HepG2 (cell line): Measurements from ENCODE around the gene KCNQ5. TPM values are rescaled to one million over a fixed set of nuclear protein-coding genes. Genes with fewer than 3 reads are reported as not detected.

Experiments used
- ATAC-seq: fragments of 200-7000 bp; cut with Tn5 transposase; 3 replicates; pipeline ENCODE4 v1.9.1; 2020; ENCODE audit warnings: mild to moderate bottlenecking, moderate library complexity
- BruUV-seq: library from RNA; stranded (reverse); fragments of 400-500 nt; replicated peaks from 2 replicates; lab custom pipeline; 2021; lab: Mats Ljungman, UMichigan
- CTCF ChIA-PET: fragments of 300-600 bp; formaldehyde crosslinking; extraction: SDS; loops from one replicate; lab custom pipeline; 2021; ENCODE audit warnings: low total read pairs, inconsistent platforms, low intra/inter-chr PET ratio; lab: Yijun Ruan, JAX
- POLR2A ChIA-PET: fragments of 350-600 bp; sonication (Branson Sonifier 250); formaldehyde crosslinking; loops from one replicate; lab custom pipeline; 2020; ENCODE audit warnings: antibody characterized with exemption, inconsistent platforms; lab: Yijun Ruan, JAX
- DNase-seq: peaks from one replicate; pipeline ENCODE4 v3.0.0-alpha.2; 2015; ENCODE audit warnings: low spot score
- FAIRE-seq: peaks from 3 replicates; lab custom pipeline; 2011; peaks lifted over from hg19 to GRCh38; lab: Jason Lieb, UNC
- H2AFZ ChIP-seq: one replicate; pipeline ENCODE4 v1.6.1; 2011; ENCODE audit warnings: low read length, inconsistent platforms
- H3K27ac ChIP-seq: fragments of 300-600 bp; 3 replicates; pipeline ENCODE4 v1.8.0; 2011; ENCODE audit warnings: mixed run types, mild to moderate bottlenecking, mixed read lengths, low read length, inconsistent platforms; ENCODE audit not compliant: insufficient read depth; ENCODE audit errors: extremely low read length
- H3K27me3 ChIP-seq, 2 experiments: fragments of 200-600 bp in 1 of 2; 2 replicates in 1 of 2; 3 replicates in 1 of 2; pipeline versions ENCODE4 v1.6.0 to v1.8.0; 2011; ENCODE audit warnings: low read length in 2 of 2, mild to moderate bottlenecking in 2 of 2, moderate library complexity in 2 of 2, inconsistent platforms in 1 of 2; ENCODE audit not compliant: insufficient read depth in 2 of 2, control insufficient read depth in 1 of 2
- H3K36me3 ChIP-seq, 2 experiments: fragments of 200-600 bp in 1 of 2; replicated peaks in 1 of 2; 2 replicates in 1 of 2; 3 replicates in 1 of 2; pipeline versions ENCODE4 v1.5.1 to v1.8.0; 2011; ENCODE audit warnings: low read length in 2 of 2, inconsistent platforms in 1 of 2; ENCODE audit not compliant: insufficient read depth in 2 of 2, control insufficient read depth in 1 of 2
- H3K4me1 ChIP-seq: 2 replicates; pipeline ENCODE4 v1.5.1; 2012; ENCODE audit warnings: low read length, inconsistent platforms; ENCODE audit not compliant: insufficient read depth
- H3K4me2 ChIP-seq: 2 replicates; pipeline ENCODE4 v1.6.0; 2011; ENCODE audit warnings: low read depth, low read length, inconsistent platforms
- H3K4me3 ChIP-seq, 3 experiments: fragments of 200-600 bp in 1 of 3; sonication (generic), shearing (Covaris generic) in 1 of 3; replicated peaks in 1 of 3; 2 replicates each; pipeline ENCODE4 v1.5.1; 2011 to 2016; ENCODE audit warnings: low read length in 3 of 3, inconsistent platforms in 2 of 3, low read depth in 2 of 3, mild to moderate bottlenecking in 2 of 3, control low read depth in 1 of 3, mixed read lengths in 1 of 3; ENCODE audit not compliant: insufficient read depth in 1 of 3
- H3K79me2 ChIP-seq: one replicate; pipeline ENCODE4 v1.6.1; 2011; ENCODE audit warnings: low read length, inconsistent platforms; ENCODE audit not compliant: insufficient read depth
- H3K9ac ChIP-seq: 2 replicates; pipeline ENCODE4 v1.6.0; 2011; ENCODE audit warnings: mild to moderate bottlenecking, low read depth, low read length, inconsistent platforms; ENCODE audit not compliant: insufficient read depth
- H3K9me3 ChIP-seq: 2 replicates; pipeline ENCODE4 v1.5.1; 2012; ENCODE audit warnings: mild to moderate bottlenecking, low read length
- H4K20me1 ChIP-seq: 2 replicates; pipeline ENCODE4 v1.6.0; 2011; ENCODE audit warnings: inconsistent platforms, mild to moderate bottlenecking, low read length, moderate library complexity; ENCODE audit not compliant: insufficient read depth
- ATAD3A ChIP-seq: sonication (generic); formaldehyde crosslinking; IDR thresholded peaks from 2 replicates; pipeline ENCODE4 v1.4.0; 2020; ENCODE audit warnings: missing genetic modification reagents
- ETV6 ChIP-seq: sonication (generic); formaldehyde crosslinking; conservative IDR thresholded peaks from 2 replicates; pipeline ENCODE4 v1.4.0; 2020; ENCODE audit warnings: missing genetic modification reagents
- MTERF4 ChIP-seq: sonication (generic); formaldehyde crosslinking; IDR thresholded peaks from 2 replicates; pipeline ENCODE4 v1.8.0; 2023; ENCODE audit warnings: mild to moderate bottlenecking, missing genetic modification reagents
- REST ChIP-seq, 2 experiments: IDR thresholded peaks; 2 replicates each; pipeline ENCODE4 v1.6.1; 2011 to 2012; ENCODE audit warnings: low read length in 2 of 2, borderline replicate concordance in 1 of 2, low read depth in 1 of 2, mild to moderate bottlenecking in 1 of 2, moderate library complexity in 1 of 2
- ZNF280D ChIP-seq: sonication (generic); formaldehyde crosslinking; IDR thresholded peaks from 2 replicates; pipeline ENCODE4 v1.5.1; 2020; ENCODE audit warnings: mild to moderate bottlenecking, missing genetic modification reagents
- ZNF382 ChIP-seq: sonication (generic); formaldehyde crosslinking; IDR thresholded peaks from 2 replicates; pipeline ENCODE4 v1.5.0; 2020; ENCODE audit warnings: missing genetic modification reagents, mild to moderate bottlenecking, borderline replicate concordance
- ZNF512B ChIP-seq: sonication (generic); formaldehyde crosslinking; IDR thresholded peaks from 2 replicates; pipeline ENCODE4 v1.5.1; 2020; ENCODE audit warnings: missing genetic modification reagents, mild to moderate bottlenecking, borderline replicate concordance
- in situ Hi-C: cut with HindIII; loops from 2 replicates; pipeline ENCODE4 v1.10.0; 2017; ENCODE audit warnings: low pct_unique_long_range_greater_than_20kb; ENCODE audit not compliant: extremely low pct_ligation_motif_present
- intact Hi-C: fragments of 100-400 bp; cut with micrococcal nuclease; formaldehyde crosslinking; loops from one replicate; pipeline ENCODE4 v1.10.0; 2022; ENCODE audit not compliant: unreplicated experiment
- polyA plus RNA-seq, 8 experiments: library from polyadenylated mRNA; depleted of rRNA in 3 of 8; stranded (reverse) in 7 of 8; unstranded in 1 of 8; fragments of >200 nt; fragmentation: Illumina TruSeq in 4 of 8; extraction: Trizol in 4 of 8; gene quantifications; 2 replicates each; pipeline versions ENCODE4 v1.2.1 to v1.2.3, GENCODE V29; 2011 to 2016; ENCODE audit warnings: low read depth in 4 of 8, missing spikeins in 1 of 8, mixed read lengths in 1 of 8; ENCODE audit not compliant: insufficient read depth in 1 of 8
- total RNA-seq, 5 experiments: library from RNA; depleted of rRNA; stranded (reverse); fragments of >200 nt; fragmentation: Illumina TruSeq; extraction: Trizol; gene quantifications; 2 replicates each; pipeline ENCODE4 v1.2.3, GENCODE V29; 2016; ENCODE audit warnings: low read depth in 1 of 5

KCNQ5 gene
- total and polyA plus RNA-seq, 2 of the 13 experiments (the other 11 are each of a cell fraction or from before 2014, with no cell fraction given): 0.04 TPM; not detected in 1

- TF ChIP-seq ZNF512B (CRISPR knock-in tag): no peak
- TF ChIP-seq MTERF4 (CRISPR knock-in tag): no peak
- TF ChIP-seq, all 625 proteins: peak for 0
Measured at GRCh38 chr6:73028893-73029450, 407.1 kb downstream of the KCNQ5 start (continued).

- Histone ChIP-seq H3K27me3 (no peaks in the 10 kb centered on the region; a peak in 1 of 5 replicates), H4K20me1 (no peaks in the 10 kb centered on the region), H3K79me2 (no peaks in the 10 kb centered on the region), H3K9ac (no peak overlapping the region), H3K4me2 (no peak overlapping the region), H3K4me1 (no peaks in the 10 kb centered on the region), H3K36me3 (no peaks in the 10 kb centered on the region), H3K4me3 (no peak overlapping the region), H3K9me3 (no peaks in the 10 kb centered on the region), H2AFZ (no peak overlapping the region), H3K27ac (no peak overlapping the region)
- CTCF ChIA-PET: no interaction called here
- BruUV-seq: no TSS peak
- FAIRE-seq (no peak), ATAC-seq (no peak), DNase-seq (no peak)
- POLR2A ChIA-PET: no interaction called here
- intact Hi-C loops (no loop called here), in situ Hi-C loops (no loop called here)
- TF ChIP-seq ZNF280D (CRISPR knock-in tag) (no peak), ETV6 (CRISPR knock-in tag) (no peak), ZNF382 (CRISPR knock-in tag) (no peak), ATAD3A (CRISPR knock-in tag) (no peak), REST (IDR thresholded peaks at IDR 0.05; ENCODE audit: borderline replicate concordance in 1 of 2, low read depth in 1 of 2, low read length in 2 of 2) (no peak)
Measured at GRCh38 chr6:73030257-73030656, 408.4 kb downstream of the KCNQ5 start.
